Prostate gland (tissue), 2 donors: ENCODE data around the gene ATP13A3.

Experiments used
- POLR2A ChIP-seq: fragments of 450-650 bp; IDR thresholded peaks from one replicate; pipeline ENCODE4 v1.6.1; 2016; ENCODE audit warnings: antibody characterized with exemption, mild to moderate bottlenecking
- TF ChIP-seq, protein P1 (sequence below), 4 experiments: fragments of 200-600 bp in 2 of 4; fragments of 450-650 bp in 2 of 4; sonication (generic) in 2 of 4; IDR thresholded peaks; 1 replicate in 3 of 4; 2 replicates in 1 of 4; pipeline ENCODE4 v1.5.1; 2016 to 2019; ENCODE audit warnings: antibody characterized with exemption in 4 of 4, mild to moderate bottlenecking in 2 of 4, moderate library complexity in 2 of 4

DNA sequence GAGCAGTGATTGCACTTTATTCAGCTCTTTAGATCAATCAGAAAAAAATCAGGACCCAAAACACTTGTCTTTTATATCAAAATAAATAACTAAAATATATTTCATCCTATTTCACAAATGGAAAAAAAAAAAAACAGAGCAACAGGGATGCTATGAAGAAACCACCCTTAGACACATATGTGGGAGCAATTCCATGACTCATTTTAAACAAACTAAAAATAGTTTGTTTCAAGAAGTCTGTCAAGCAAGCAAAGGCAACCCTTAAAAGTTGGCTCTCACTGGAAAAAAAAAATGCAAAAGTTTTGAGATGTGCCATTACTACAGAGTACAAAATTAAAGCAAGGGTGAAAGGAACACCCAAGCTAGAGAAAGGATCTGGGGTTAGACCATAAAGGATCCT, 5.7 kb downstream of the ATP13A3 start:
- TF ChIP-seq, protein P1, sequence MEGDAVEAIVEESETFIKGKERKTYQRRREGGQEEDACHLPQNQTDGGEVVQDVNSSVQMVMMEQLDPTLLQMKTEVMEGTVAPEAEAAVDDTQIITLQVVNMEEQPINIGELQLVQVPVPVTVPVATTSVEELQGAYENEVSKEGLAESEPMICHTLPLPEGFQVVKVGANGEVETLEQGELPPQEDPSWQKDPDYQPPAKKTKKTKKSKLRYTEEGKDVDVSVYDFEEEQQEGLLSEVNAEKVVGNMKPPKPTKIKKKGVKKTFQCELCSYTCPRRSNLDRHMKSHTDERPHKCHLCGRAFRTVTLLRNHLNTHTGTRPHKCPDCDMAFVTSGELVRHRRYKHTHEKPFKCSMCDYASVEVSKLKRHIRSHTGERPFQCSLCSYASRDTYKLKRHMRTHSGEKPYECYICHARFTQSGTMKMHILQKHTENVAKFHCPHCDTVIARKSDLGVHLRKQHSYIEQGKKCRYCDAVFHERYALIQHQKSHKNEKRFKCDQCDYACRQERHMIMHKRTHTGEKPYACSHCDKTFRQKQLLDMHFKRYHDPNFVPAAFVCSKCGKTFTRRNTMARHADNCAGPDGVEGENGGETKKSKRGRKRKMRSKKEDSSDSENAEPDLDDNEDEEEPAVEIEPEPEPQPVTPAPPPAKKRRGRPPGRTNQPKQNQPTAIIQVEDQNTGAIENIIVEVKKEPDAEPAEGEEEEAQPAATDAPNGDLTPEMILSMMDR (IDR thresholded peaks at IDR 0.05): no peak
- no peak for TF ChIP-seq POLR2A
